Ascending aorta (tissue), 2 donors: ENCODE data around the gene JUP. TPM values are rescaled to one million over a fixed set of nuclear protein-coding genes. Genes with fewer than 3 reads are reported as not detected.

Source experiments
- DNase-seq, 2 donors: peaks; one replicate each; pipeline ENCODE4 v3.0.0-alpha.2; 2019; ENCODE audit warnings: low spot score in 2 of 2
- H3K27ac ChIP-seq, 2 donors: fragments of 200-600 bp; sonication (generic); one replicate each; pipeline ENCODE4 v1.5.1; 2016 to 2017; ENCODE audit warnings: mild to moderate bottlenecking in 1 of 2
- H3K27me3 ChIP-seq: fragments of 200-600 bp; sonication (generic); one replicate; pipeline ENCODE4 v1.5.1; 2017
- H3K36me3 ChIP-seq, 2 donors: fragments of 200-600 bp; sonication (generic); one replicate each; pipeline ENCODE4 v1.5.1; 2016
- H3K4me1 ChIP-seq, 2 donors: fragments of 200-600 bp; sonication (generic); one replicate each; pipeline ENCODE4 v1.5.1; 2016 to 2017; ENCODE audit warnings: mild to moderate bottlenecking in 1 of 2
- H3K4me3 ChIP-seq, 2 donors: fragments of 200-600 bp; sonication (generic); one replicate each; pipeline ENCODE4 v1.5.1; 2016 to 2017; ENCODE audit warnings: mild to moderate bottlenecking in 1 of 2
- H3K9me3 ChIP-seq, 2 donors: fragments of 200-600 bp; sonication (generic); one replicate each; pipeline ENCODE4 v1.5.1; 2016
- intact Hi-C: fragments of 100-400 bp; cut with DNase I; formaldehyde crosslinking; loops from one replicate; pipeline ENCODE4 v1.15.1; 2023
- total RNA-seq: library from RNA; depleted of rRNA; stranded (reverse); fragments of >200 nt; gene quantifications from one replicate; pipeline ENCODE4 v1.1.0, GENCODE V29; 2016
- TF ChIP-seq, protein P1 (sequence below), 3 experiments: fragments of 200-600 bp in 2 of 3; fragments of 450-650 bp in 1 of 3; sonication (generic) in 2 of 3; IDR thresholded peaks; one replicate each; pipeline ENCODE4 v1.5.1; 2016 to 2019; ENCODE audit warnings: antibody characterized with exemption in 3 of 3, mild to moderate bottlenecking in 1 of 3, moderate library complexity in 1 of 3

JUP gene
- total RNA-seq, 1 donor from 2014 or later: 47.9 TPM

DNA sequence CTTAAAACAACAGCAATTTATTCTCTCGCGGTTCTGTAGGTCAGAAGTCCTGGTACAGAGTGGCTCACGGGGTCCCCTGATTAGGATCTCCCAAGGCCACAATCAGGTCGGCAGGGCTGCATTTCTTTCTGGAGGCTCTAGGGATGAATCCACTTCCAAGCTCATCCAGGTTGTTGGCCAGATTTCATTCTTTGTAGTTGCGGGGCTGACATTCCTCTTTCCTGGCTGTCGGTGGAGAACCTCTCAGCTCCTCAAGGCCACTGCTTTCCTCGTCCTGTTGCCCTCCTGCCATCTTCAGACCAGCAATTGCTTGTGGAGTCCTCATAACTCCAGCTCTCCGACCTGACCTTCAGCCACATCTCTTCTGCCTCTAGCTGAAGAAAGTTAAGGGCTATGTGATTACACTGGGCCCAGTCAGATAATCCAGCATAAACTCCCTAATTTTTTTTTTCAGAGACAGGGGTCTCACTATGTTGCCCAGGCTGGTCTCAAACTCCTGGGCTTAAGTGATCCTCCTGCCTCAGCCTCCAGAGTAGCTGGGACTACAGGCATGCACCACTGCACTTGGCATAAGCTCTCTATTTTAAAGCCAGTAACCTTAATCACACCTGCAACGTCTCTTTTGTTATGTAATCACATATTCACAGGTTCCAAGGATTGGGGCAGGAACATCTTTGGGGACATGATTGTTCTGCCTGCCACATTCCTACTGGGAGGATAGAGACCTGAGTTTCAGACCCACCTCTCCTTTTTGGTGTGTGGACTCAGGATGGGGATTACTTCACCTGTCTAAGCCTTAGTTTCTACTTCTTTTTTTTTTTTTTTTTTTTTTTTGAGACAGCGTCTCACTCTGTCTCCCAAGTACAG is 78.5 kb downstream of the JUP start:
- TF ChIP-seq, protein P1, sequence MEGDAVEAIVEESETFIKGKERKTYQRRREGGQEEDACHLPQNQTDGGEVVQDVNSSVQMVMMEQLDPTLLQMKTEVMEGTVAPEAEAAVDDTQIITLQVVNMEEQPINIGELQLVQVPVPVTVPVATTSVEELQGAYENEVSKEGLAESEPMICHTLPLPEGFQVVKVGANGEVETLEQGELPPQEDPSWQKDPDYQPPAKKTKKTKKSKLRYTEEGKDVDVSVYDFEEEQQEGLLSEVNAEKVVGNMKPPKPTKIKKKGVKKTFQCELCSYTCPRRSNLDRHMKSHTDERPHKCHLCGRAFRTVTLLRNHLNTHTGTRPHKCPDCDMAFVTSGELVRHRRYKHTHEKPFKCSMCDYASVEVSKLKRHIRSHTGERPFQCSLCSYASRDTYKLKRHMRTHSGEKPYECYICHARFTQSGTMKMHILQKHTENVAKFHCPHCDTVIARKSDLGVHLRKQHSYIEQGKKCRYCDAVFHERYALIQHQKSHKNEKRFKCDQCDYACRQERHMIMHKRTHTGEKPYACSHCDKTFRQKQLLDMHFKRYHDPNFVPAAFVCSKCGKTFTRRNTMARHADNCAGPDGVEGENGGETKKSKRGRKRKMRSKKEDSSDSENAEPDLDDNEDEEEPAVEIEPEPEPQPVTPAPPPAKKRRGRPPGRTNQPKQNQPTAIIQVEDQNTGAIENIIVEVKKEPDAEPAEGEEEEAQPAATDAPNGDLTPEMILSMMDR (IDR thresholded peaks at IDR 0.05): no peak
- Histone ChIP-seq H3K27ac (no peak overlapping the region), H3K4me3 (no peak overlapping the region), H3K4me1 (no peaks in the 10 kb centered on the region), H3K27me3 (no peaks in the 10 kb centered on the region), H3K9me3 (no peaks in the 10 kb centered on the region), H3K36me3 (no peaks in the 10 kb centered on the region)
- intact Hi-C loops: no loop called here
- DNase-seq: no peak

DNA sequence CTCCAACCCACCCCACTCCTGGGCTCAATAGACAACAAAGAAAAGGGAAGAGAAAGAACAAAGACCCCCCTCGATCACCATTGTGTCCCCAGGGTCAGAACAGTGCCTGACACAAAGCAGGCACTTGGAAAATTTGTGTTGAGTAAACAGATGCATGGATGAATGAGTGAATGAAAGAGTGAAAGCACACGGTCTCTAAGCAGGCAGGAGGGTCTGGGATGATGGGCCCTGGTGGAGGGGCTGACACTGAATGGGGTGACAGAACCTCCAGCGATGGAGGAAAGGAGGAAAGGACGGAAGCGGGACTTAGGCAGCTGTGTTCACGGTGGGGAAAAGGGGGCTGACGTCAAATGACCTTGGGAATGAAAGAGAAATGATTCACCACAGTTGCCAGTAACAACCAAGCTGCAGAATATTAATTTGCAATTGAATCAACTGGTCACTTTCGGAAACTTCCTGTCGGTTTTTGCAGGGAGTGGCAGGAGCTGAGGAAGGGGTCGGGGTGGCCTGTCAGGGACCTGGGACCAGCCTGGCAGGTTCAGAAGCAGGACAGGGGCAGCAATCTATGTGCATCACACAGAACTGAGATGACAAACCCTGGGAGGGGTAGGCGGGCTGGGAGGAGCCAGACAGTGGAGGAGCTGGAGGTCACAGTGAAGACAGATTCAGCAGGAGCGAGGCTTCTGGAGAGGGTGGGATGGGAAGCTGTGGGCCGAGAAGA is 81.1 kb downstream of the JUP start:
- TF ChIP-seq, protein P1 (IDR thresholded peaks at IDR 0.05): no peak
- H3K27me3 ChIP-seq: no peaks in the 10 kb centered on the region
- no peak overlapping the region for H3K4me3 ChIP-seq
- intact Hi-C loops: no loop called here
- H3K9me3 ChIP-seq: no peaks in the 10 kb centered on the region
- no peak overlapping the region for H3K27ac ChIP-seq
- DNase-seq: no peak
- no peaks in the 10 kb centered on the region for H3K36me3 ChIP-seq
- H3K4me1 ChIP-seq: no peaks in the 10 kb centered on the region

Other genes with a start within 250 kb of the JUP start
- gene KRT9, start 214.7 kb downstream of the JUP start, total RNA-seq: not detected
- gene KRT14, start 199.8 kb downstream of the JUP start, total RNA-seq: 10.3 TPM
- 31.9 TPM for gene KRT16, start 173.9 kb downstream of the JUP start, total RNA-seq
- 14.8 TPM for gene KRT17, start 162.1 kb downstream of the JUP start, total RNA-seq
- 102 TPM for gene EIF1, start 97.8 kb downstream of the JUP start, total RNA-seq
- gene GAST, start 74.4 kb downstream of the JUP start, total RNA-seq: not detected
- gene HAP1, start 52.1 kb downstream of the JUP start, total RNA-seq: not detected
- gene P3H4, start 25.2 kb upstream of the JUP start, total RNA-seq: 61.4 TPM
- gene FKBP10, start 26.3 kb upstream of the JUP start, total RNA-seq: 388 TPM
- 36.7 TPM for gene NT5C3B, start 49.5 kb upstream of the JUP start, total RNA-seq
- gene KLHL10, start 51.1 kb upstream of the JUP start, total RNA-seq: not detected
- 8.9 TPM for gene KLHL11, start 78.7 kb upstream of the JUP start, total RNA-seq
- gene ACLY, start 132.2 kb upstream of the JUP start, total RNA-seq: 64.4 TPM
- not detected for gene ODAD4, start 143.9 kb upstream of the JUP start, total RNA-seq
- gene CNP, start 180.1 kb upstream of the JUP start, total RNA-seq: 72.9 TPM
- 79.7 TPM for gene DNAJC7, start 230.7 kb upstream of the JUP start, total RNA-seq
- gene NKIRAS2, start 233.4 kb upstream of the JUP start, total RNA-seq: 63.6 TPM